ENCODE data around the gene BICD2.

GRCh38 chr9:92665836-92666235, 98.8 kb downstream of the BICD2 start:
- TF ChIP-seq CTCF (IDR thresholded peaks at IDR 0.05; ENCODE audit: low read length) (no peak), EZH2 (optimal IDR thresholded peaks at IDR 0.05; ENCODE audit: low read depth, low read length) (no peak), EZH2phosphoT487 (IDR thresholded peaks at IDR 0.05; ENCODE audit: low read length) (no peak)

Data from MM.1S (cell line).